ENCODE results near the gene TTC39B. TPM values are rescaled to one million over a fixed set of nuclear protein-coding genes. Genes with fewer than 3 reads are reported as not detected.

TTC39B gene
- total RNA-seq, 1 donor from 2014 or later: 30.6 TPM

- Mint-ChIP-seq H3K36me3 (ENCODE audit: low read depth) (peaks cover 4% of the 10 kb centered on the region), H3K4me1 (ENCODE audit: low read depth) (peaks cover 70% of the 10 kb centered on the region), H3K4me3 (ENCODE audit: unreplicated experiment) (no peak overlapping the region), H3K27me3 (ENCODE audit: low read depth) (no peaks in the 10 kb centered on the region), H3K9me3 (ENCODE audit: low read depth) (peaks cover 4% of the 10 kb centered on the region), H3K27ac (ENCODE audit: unreplicated experiment) (no peak overlapping the region)
- no peak for TF ChIP-seq CTCF (IDR thresholded peaks at IDR 0.05)
- no peak for DNase-seq (ENCODE audit: low spot score)
These were observed 153.1 kb downstream of the TTC39B start for GRCh38 chr9:15153961-15154360.

- Mint-ChIP-seq H3K36me3 (ENCODE audit: low read depth) (no peaks in the 10 kb centered on the region), H3K9me3 (ENCODE audit: low read depth) (no peaks in the 10 kb centered on the region), H3K27ac (ENCODE audit: unreplicated experiment) (no peak overlapping the region), H3K4me1 (ENCODE audit: low read depth) (peaks cover 46% of the 10 kb centered on the region), H3K27me3 (ENCODE audit: low read depth) (no peaks in the 10 kb centered on the region), H3K4me3 (ENCODE audit: unreplicated experiment) (no peak overlapping the region)
- TF ChIP-seq CTCF (IDR thresholded peaks at IDR 0.05): no peak
- no peak for DNase-seq (ENCODE audit: low spot score)
These were observed 156.1 kb downstream of the TTC39B start for GRCh38 chr9:15150939-15151338.

- Mint-ChIP-seq H3K27ac (ENCODE audit: unreplicated experiment) (peak overlapping the region; percentile 30), H3K9me3 (ENCODE audit: low read depth) (no peaks in the 10 kb centered on the region), H3K27me3 (ENCODE audit: low read depth) (no peaks in the 10 kb centered on the region), H3K4me1 (ENCODE audit: low read depth) (peaks cover 38% of the 10 kb centered on the region), H3K4me3 (ENCODE audit: unreplicated experiment) (no peak overlapping the region), H3K36me3 (ENCODE audit: low read depth) (no peaks in the 10 kb centered on the region)
- no peak for DNase-seq (ENCODE audit: low spot score)
- no peak for TF ChIP-seq CTCF (IDR thresholded peaks at IDR 0.05)
These were observed 157.6 kb downstream of the TTC39B start for GRCh38 chr9:15149450-15149849.

GRCh38 chr9:15146268-15146700, 160.7 kb downstream of the TTC39B start:
- no peaks in the 10 kb centered on the region for H3K9me3 Mint-ChIP-seq (ENCODE audit: low read depth)
- H3K4me1 Mint-ChIP-seq (ENCODE audit: low read depth): peaks cover 28% of the 10 kb centered on the region
- H3K36me3 Mint-ChIP-seq (ENCODE audit: low read depth): no peaks in the 10 kb centered on the region
- DNase-seq (ENCODE audit: low spot score): no peak
- H3K4me3 Mint-ChIP-seq (ENCODE audit: unreplicated experiment): no peak overlapping the region
- H3K27ac Mint-ChIP-seq (ENCODE audit: unreplicated experiment): no peak overlapping the region
- H3K27me3 Mint-ChIP-seq (ENCODE audit: low read depth): no peaks in the 10 kb centered on the region
- no peak for TF ChIP-seq CTCF (IDR thresholded peaks at IDR 0.05)

GRCh38 chr9:15144622-15145061, 162.4 kb downstream of the TTC39B start:
- TF ChIP-seq CTCF (IDR thresholded peaks at IDR 0.05): no peak
- Mint-ChIP-seq H3K27me3 (ENCODE audit: low read depth) (no peaks in the 10 kb centered on the region), H3K9me3 (ENCODE audit: low read depth) (no peaks in the 10 kb centered on the region), H3K4me1 (ENCODE audit: low read depth) (peaks cover 23% of the 10 kb centered on the region), H3K4me3 (ENCODE audit: unreplicated experiment) (no peak overlapping the region), H3K27ac (ENCODE audit: unreplicated experiment) (no peak overlapping the region), H3K36me3 (ENCODE audit: low read depth) (no peaks in the 10 kb centered on the region)
- no peak for DNase-seq (ENCODE audit: low spot score)

Data from chondrocyte (in vitro differentiated cells).